NCI-H1436 treated with DMSO at 0.1 percent for 48 hours (cell line): ENCODE data around the gene GPD1.

Experiments
- DNase-seq: peaks from one replicate; lab custom pipeline; 2025; lab: John Stamatoyannopoulos, UW

The GPD1 gene

GRCh38 chr12:50103767-50104321 lies at the start of gene GPD1:
Gene GPD1, plus strand, starts transcription at chr12:50104008. Its CDS starts 43 bp downstream, at chr12:50104051.
- no peak for DNase-seq

DNA sequence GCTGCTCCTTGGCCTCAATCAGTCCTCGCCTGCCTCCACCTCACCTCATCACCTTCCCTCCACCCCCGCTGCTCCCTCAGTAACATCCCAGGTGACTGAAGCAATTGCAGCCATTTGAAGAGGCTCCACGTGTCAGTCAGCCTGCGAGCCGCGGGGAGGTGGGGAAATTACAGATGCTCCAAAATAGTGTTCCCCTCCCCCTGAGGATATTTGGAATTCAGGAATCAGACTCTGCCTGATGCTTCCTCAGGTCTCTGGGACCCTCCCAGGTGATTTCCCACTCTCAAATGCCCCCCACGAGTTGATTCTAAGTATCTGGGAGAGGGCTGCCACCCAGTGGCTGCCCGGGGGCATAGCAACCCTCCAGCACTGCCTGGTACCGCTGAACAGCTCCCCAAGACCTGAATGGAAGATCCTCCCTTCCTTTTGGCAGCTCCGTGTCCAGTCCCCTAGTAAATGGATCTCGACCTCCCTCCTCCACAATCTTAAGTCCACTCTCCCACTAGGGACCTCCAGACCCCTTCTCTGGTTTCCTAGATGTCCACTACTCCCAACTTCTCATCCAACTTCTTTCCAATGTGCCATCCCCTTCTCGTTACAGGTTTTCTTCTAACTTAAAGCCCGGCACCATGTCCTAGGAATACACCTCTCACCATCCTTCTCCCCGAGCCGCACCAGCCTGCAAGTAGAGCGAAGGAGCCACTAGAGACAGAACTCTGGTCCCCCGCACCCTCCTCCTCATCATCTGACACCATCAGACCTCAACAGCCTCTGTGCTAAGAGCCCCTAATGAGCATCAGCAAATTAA lies 47.8 kb upstream of the GPD1 start:
- no peak for DNase-seq

DNA sequence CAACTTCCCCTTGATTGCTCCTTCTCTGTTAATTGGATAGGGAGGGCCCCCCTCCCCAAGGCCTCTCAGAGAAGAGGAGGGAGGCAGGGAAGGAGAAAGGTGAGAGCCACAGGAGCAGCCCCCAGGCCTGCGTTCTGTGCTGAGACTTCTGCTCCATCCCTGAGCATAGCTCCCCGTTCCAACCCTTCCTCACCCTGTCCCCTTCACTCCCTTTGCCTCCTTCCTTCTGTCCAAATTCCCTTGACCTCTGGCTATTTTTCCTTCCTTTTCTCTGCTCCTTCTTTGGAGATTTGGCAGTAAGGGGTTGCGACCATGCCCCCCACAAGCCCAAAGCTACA lies 47.2 kb upstream of the GPD1 start:
- DNase-seq, result no peak

DNA sequence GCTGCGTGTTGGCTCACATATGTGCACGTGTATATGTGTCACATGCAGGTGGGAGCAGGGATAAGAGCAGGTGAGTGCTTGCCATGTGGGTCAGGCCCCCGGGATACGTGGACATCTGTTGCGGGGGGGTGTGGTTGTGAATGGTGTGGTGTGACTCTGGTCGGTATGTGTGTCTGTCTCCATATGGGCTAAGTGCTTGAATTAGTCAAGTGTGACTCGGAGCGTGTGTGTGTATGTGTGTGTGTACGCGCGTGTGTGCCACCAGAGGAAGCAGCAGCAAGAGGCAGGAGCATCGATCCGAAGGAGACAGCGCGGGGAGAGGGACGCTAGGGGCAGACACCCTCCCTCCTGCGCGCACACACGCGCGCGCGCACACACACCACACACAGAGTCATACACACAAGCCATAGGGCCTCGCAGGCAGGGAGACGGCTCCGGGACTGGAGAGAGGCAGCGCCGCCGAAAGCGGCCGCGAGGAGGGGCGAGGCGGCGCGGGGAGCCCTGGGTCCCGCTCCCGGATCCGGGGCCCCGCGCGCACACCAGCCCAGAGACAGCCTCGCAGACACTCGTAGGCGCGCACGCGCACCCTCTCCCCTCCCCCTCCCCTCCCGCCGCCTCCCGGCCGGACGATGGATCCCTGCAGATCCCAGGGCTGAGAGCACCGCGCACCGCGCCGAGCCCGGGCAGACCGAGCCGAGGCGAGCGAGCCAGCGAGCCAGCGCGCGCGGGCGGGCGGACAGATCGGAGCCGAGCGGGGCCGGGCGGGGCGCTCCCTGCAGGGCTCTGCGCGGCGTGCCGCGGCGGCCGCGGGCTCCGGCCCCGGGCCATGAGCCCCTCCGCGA lies 46.6 kb upstream of the GPD1 start, which contains the start of gene ASIC1:
TSS of gene ASIC1 (plus strand) at position 597 of the 842 bp plus-strand sequence. CDS start 1,171 bp downstream, outside the sequence.
- no peak for DNase-seq

GRCh38 chr12:50057896-50058670 lies 45.7 kb upstream of the GPD1 start:
- no peak for DNase-seq

DNA sequence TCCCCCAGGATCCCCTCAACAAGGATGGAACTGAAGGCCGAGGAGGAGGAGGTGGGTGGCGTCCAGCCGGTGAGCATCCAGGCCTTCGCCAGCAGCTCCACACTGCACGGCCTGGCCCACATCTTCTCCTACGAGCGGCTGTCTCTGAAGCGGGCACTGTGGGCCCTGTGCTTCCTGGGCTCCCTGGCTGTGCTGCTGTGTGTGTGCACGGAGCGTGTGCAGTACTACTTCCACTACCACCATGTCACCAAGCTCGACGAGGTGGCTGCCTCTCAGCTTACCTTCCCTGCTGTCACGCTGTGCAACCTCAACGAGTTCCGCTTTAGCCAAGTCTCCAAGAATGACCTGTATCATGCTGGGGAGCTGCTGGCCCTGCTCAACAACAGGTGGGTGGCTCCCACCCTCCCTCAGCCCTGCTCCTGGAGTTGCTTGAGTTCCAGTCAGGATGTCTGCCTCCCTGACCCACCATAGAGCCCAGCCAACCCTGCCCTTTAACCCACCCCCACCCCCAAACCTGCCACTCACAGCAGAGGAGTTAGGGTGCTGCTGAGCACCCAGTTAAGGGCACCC lies 45.0 kb upstream of the GPD1 start:
- no peak for DNase-seq

- no peak for DNase-seq
Measured at GRCh38 chr12:50059440-50060119, 44.2 kb upstream of the GPD1 start.

- DNase-seq, result no peak
Measured at GRCh38 chr12:50060120-50060468, 43.7 kb upstream of the GPD1 start.

DNA sequence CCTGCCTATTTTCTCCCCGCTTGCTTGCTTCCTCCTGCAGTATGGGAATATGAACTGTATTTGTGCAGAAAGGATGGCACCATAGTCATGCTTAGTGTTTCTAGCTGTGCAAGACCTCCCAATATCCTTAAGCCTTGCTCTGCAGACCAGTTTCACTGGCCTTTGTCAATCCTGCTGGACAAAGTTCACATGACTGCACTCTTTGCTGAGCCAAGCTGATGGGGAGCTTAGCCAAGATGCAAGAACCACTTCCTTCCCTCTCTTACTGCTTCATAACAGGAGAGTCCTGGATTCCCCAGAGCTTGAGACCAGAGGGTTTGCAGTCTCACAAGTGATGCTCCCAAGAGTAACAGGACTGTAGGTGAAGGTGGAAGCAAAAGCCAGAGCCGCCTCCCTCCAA lies 42.6 kb upstream of the GPD1 start:
- DNase-seq, result no peak

GRCh38 chr12:50061946-50062686 lies 41.7 kb upstream of the GPD1 start:
- no peak for DNase-seq

DNA sequence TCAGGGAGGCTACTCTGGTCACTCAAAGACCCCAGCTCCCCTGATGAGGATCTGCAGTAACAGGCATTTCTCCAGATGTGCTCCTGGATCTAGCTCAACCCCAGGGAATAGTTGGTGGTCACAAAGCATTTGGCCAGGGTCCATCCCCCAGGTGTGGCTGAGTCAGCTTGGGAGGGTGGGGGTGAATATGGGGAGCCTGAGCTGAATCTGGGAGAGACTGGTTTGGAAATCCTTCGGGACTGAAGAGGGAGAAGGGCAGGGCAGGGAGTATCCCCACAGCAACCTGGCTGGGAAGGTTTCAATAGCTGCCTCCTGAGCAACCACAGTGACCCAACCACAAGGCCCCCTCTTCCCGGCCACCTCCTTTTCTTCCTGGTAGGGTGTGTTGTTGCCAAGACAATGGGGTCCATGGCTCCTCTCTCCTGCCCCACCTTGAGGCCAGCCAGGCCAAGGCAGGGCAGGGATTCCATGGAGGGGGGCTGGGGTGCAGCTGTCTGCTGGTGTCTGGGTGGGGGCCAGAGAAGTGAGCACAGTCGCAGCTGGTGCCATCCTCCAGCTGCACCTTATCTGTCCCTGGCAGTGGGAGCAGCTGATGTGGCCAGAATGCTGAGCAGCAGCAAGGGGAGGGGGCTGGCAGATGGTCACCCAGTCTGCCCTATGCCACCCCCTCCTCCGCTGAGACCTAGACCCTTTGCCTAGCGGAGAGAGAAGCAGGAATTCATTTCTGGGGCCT lies 40.9 kb upstream of the GPD1 start:
- DNase-seq, result no peak

DNA sequence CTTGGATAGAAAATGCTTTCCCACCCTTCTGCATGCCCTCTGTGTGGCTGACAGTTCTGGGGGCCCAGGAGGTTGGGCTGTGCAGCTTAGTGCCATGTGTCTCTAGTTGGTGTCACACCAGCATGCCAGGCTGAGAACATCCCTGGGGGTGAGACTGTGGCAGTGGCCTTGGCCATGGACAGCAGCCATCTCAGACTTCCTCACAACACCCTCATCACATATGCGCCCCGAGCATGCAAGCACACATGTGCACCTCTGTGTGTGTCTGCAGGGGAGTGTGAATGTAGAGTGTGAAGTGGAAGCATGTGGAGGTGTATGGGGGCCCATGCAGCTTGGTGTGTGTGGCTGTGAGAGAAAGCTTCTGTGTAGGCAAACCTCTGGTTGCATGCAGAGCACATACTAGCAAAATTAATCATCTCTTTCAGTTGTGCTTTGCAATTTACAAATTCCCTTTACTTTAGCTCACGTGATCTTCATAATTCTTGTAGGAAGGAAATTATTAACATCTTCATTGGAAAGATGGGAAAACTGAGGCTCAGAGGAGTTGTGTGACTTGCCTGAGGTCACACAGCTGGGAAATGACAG lies 38.0 kb upstream of the GPD1 start:
- no peak for DNase-seq

DNA sequence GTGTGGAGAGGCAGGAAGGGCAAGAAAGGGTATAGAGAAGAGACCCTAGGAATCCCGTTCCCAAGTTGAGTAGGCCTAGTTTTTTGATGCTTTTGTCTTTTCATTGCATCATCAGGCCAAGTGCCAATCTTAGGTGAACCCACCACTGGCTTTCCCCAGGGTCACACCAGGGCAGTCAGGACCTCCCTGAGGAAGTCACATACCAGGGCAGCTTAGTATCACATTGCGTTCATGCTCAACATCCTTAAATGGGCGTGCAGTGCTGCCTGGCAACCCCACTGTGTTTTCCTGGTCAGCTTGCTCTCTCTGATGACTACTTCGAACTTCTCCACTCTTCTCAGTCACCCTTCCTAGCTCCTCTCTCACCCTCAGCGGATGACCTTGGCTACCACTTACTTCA lies 37.4 kb upstream of the GPD1 start:
- no peak for DNase-seq

DNA sequence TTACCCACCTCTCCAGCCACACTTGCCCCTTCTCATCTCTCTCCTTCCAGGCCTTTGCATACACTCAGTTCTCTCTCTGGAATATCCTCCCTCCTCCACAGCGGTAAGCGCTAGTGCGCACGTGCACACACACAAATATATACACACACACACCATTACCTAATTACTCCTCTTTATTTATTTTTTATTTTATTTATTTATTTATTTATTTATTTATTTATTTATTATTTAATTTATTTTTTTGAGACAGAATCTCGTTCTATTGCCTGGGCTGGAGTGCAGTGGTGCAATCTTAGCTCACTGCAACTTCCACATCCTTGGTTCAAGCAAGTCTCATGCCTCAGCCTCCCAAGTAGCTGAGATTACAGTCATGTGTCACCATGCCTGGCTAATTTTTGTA lies 34.7 kb upstream of the GPD1 start:
- no peak for DNase-seq

- no peak for DNase-seq
Measured at GRCh38 chr12:50069539-50069938, 34.3 kb upstream of the GPD1 start.

DNA sequence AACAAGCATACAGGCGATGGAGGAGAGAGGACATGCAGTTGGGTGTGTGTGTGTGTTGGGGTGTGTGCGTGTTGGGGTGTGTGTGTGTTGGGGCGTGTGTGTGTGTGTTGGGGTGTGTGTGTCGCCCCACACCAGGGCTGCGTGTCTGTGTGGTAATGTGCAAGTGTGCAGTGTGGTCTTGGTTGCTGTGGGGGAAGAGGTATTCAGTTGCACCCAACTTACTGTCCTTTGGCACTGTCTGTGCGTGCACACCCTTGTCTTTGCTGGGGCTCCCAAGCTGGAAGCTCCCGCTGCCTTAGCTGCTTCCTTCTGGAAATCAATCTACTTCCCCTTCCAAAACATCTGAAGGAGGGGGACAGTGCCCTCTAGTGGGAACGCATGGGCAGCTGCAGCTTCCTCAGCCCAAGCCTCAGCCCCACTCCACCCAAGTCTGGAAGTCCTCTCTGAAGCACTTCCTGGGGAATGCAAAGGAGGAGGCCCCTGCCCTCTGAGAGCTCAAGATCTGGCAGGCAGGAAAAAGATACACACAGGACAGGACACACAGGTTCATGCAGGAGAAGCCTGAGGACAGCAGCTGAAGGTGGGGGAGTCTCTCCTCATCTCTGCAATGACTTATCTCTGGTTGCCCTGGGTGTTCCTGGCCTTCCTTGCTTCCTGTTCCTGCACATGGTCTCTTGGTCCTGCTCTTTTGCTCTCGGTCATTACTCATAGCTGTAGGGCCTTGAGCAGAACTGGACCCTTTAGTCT lies 33.3 kb upstream of the GPD1 start:
- DNase-seq, result no peak

GRCh38 chr12:50072198-50072907 lies 31.5 kb upstream of the GPD1 start:
- no peak for DNase-seq

GRCh38 chr12:50073206-50073605 lies 30.6 kb upstream of the GPD1 start:
- no peak for DNase-seq
